BJ (cell line): Measurements from ENCODE around the gene FTL. TPM values are rescaled to one million over a fixed set of nuclear protein-coding genes. Genes with fewer than 3 reads are reported as not detected.

Experiments
- CTCF ChIA-PET: fragments of 350-600 bp; formaldehyde crosslinking; extraction: SDS; loops from one replicate; lab custom pipeline; 2021; ENCODE audit warnings: antibody characterized with exemption, inconsistent platforms; lab: Yijun Ruan, JAX
- POLR2A ChIA-PET: fragments of 300-600 bp; sonication (Branson Sonifier 250); formaldehyde crosslinking; extraction: SDS; loops from one replicate; lab custom pipeline; 2021; ENCODE audit warnings: antibody characterized with exemption; lab: Charles Lee
- DNase-seq: peaks from one replicate; pipeline ENCODE4 v3.0.0-alpha.2; 2011; ENCODE audit warnings: low read depth
- H3K27me3 ChIP-seq: 2 replicates; pipeline ENCODE4 v1.6.0; 2011; ENCODE audit warnings: low read length; ENCODE audit not compliant: control insufficient read depth, insufficient read depth
- H3K36me3 ChIP-seq: 2 replicates; pipeline ENCODE4 v1.5.1; 2011; ENCODE audit warnings: low read length; ENCODE audit not compliant: control insufficient read depth, insufficient read depth
- H3K4me3 ChIP-seq: 2 replicates; pipeline ENCODE4 v1.5.1; 2011; ENCODE audit warnings: low read depth, mild to moderate bottlenecking, control low read depth, low read length
- polyA plus RNA-seq: library from polyadenylated mRNA; depleted of rRNA; stranded (reverse); fragments of >200 nt; gene quantifications from 2 replicates; pipeline ENCODE4 v1.2.3, GENCODE V29; 2011; rRNA removed
- small RNA-seq: library from RNA; depleted of rRNA; stranded (forward); fragments of <200 nt; gene quantifications from one replicate; pipeline ENCODE3, GENCODE V24; 2012; ENCODE audit warnings: low replicate concordance, low read depth; ENCODE audit not compliant: insufficient read length
- TF ChIP-seq, protein P1 (sequence below): IDR thresholded peaks from 2 replicates; pipeline ENCODE4 v1.5.1; 2011; ENCODE audit warnings: low read depth, mild to moderate bottlenecking, control low read depth, inconsistent platforms, low read length, moderate library complexity; ENCODE audit not compliant: insufficient read depth

Gene FTL
- polyA plus RNA-seq, 1 experiment, result 3,340 TPM

DNA sequence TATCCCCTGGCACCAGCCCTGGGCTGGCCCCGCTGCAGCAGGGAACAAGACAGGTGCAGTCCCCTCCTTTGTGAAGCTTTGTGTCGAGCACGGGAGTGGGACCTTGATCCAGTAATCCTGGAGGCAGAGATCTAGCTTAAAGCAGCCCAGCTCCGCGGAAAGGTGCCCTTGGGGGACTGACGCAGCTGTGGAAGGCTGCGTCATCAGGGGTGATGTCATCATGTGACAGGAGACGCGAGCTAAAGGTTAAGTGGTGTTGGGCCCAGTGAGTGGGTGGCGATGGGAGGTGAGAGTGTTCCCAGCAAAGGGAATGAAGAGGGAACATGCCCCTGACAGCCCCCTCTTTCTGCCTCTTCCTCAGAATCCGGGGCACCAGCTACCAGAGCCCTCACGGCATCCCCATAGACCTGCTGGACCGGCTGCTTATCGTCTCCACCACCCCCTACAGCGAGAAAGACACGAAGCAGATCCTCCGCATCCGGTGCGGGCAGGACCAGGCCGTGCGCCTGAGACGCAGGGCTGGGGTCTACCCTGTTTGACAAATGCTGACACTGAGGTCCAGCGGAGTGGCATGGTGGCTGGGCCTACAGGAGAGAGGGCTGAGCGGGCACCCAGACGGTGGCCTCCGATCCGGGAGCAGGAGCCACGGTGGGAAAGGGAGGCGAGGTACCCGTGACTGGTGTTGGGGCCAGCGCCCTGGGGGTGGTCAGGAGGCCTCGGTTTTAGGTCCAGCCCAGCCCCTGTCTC lies 49.2 kb downstream of the FTL start:
- TF ChIP-seq, protein P1, sequence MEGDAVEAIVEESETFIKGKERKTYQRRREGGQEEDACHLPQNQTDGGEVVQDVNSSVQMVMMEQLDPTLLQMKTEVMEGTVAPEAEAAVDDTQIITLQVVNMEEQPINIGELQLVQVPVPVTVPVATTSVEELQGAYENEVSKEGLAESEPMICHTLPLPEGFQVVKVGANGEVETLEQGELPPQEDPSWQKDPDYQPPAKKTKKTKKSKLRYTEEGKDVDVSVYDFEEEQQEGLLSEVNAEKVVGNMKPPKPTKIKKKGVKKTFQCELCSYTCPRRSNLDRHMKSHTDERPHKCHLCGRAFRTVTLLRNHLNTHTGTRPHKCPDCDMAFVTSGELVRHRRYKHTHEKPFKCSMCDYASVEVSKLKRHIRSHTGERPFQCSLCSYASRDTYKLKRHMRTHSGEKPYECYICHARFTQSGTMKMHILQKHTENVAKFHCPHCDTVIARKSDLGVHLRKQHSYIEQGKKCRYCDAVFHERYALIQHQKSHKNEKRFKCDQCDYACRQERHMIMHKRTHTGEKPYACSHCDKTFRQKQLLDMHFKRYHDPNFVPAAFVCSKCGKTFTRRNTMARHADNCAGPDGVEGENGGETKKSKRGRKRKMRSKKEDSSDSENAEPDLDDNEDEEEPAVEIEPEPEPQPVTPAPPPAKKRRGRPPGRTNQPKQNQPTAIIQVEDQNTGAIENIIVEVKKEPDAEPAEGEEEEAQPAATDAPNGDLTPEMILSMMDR, result no peak
- CTCF ChIA-PET, result interaction anchor here (3.3 kb wide), 1 partner anchor 14 kb away, joined by 24 read pairs; no protein-coding TSS in a partner anchor
- DNase-seq, result no peak
- POLR2A ChIA-PET, result no interaction called here
- Histone ChIP-seq H3K4me3 (no peak overlapping the region), H3K27me3 (no peaks in the 10 kb centered on the region), H3K36me3 (peaks cover 17% of the 10 kb centered on the region)

DNA sequence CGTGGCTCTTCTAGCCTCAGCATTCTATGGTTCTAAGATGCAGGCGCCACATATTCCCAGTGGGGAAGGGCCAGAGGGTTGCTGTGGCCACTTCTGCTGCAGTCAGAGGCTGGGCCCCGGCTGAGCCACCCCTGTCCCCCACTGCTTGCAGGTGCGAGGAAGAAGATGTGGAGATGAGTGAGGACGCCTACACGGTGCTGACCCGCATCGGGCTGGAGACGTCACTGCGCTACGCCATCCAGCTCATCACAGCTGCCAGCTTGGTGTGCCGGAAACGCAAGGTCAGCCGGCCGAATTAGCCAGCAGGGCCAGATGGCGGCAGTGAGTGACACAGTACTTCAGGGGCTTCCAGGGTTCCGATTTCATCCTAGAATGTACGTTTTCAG lies 49.8 kb downstream of the FTL start:
- POLR2A ChIA-PET, result no interaction called here
- no peak for DNase-seq
- TF ChIP-seq, protein P1, result no peak
- no peak overlapping the region for H3K4me3 ChIP-seq
- H3K27me3 ChIP-seq, result no peaks in the 10 kb centered on the region
- CTCF ChIA-PET, result no interaction called here
- peaks cover 15% of the 10 kb centered on the region for H3K36me3 ChIP-seq

DNA sequence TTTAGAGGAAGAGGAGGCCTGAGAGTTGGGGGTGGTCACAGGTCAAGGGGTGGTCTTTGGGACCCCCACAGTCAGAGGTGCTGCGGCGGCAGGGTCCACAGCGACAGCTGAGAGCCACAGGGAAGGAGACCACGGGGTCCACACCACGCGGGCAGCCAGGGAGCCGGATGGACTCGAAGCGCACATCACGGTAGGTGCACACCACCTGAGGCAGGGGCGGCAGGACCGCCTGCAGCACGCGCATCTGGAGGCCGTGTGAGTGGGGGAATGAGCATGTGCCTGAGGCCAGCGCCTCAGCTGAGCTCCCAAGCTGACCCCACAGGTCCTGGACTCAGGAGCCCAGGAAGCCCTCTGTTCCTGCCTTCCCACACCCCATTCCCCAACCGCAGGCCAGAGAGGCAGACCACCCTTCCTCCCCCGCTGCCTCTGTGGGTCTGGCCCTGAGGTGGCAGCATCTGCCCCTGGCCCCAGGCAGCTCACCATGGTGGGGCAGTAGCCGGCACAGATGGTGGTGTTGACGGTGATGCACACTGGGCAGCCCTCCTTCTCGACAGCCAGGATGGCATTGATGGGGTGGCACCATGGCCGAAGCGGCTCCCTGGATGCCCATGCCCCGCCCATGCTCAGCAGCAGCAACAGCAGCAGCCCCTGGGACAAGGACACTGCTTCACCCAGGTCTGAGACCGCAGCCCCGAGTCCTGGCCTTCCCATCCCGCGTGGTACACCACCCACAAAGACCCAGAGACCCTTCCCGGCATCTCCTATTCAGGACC lies 51.1 kb downstream of the FTL start:
- POLR2A ChIA-PET, result no interaction called here
- no peak overlapping the region for H3K4me3 ChIP-seq
- TF ChIP-seq, protein P1, result no peak
- no peaks in the 10 kb centered on the region for H3K27me3 ChIP-seq
- CTCF ChIA-PET, result interaction anchor here (1.4 kb wide), 1 partner anchor 16 kb away, joined by 5 read pairs; no protein-coding TSS in a partner anchor
- peaks cover 11% of the 10 kb centered on the region for H3K36me3 ChIP-seq
- DNase-seq, result no peak

Small RNA genes within 50 kb of the gene (small RNA-seq; reads per million reads assigned to genes)
- gene AC026803.1 (not detected), gene MIR6798 (not detected)

Other genes with a start within 250 kb of the FTL start
- 0.86 and 1.5 TPM in 2 replicates for gene MAMSTR, start 245.6 kb upstream of the FTL start, polyA plus RNA-seq
- gene RASIP1, start 224.7 kb upstream of the FTL start, polyA plus RNA-seq, result 0.76 and 1.1 TPM in 2 replicates
- gene IZUMO1, start 218.4 kb upstream of the FTL start, polyA plus RNA-seq, result not detected in 2 replicates
- 0.32 and 0.37 TPM in 2 replicates for gene FUT1, start 212.7 kb upstream of the FTL start, polyA plus RNA-seq
- not detected in 2 replicates for gene FGF21, start 209.8 kb upstream of the FTL start, polyA plus RNA-seq
- 32.1 and 52.2 TPM in 2 replicates for gene BCAT2, start 154.3 kb upstream of the FTL start, polyA plus RNA-seq
- 7.4 and 7.6 TPM in 2 replicates for gene HSD17B14, start 128.8 kb upstream of the FTL start, polyA plus RNA-seq
- gene PLEKHA4, start 96.7 kb upstream of the FTL start, polyA plus RNA-seq, result 3.3 and 5.4 TPM in 2 replicates
- gene PPP1R15A, start 92.9 kb upstream of the FTL start, polyA plus RNA-seq, result 24.7 and 43.0 TPM in 2 replicates
- gene TULP2, start 66.6 kb upstream of the FTL start, polyA plus RNA-seq, result 0.07 and 0.10 TPM in 2 replicates
- 145 and 305 TPM in 2 replicates for gene NUCB1, start 65.0 kb upstream of the FTL start, polyA plus RNA-seq
- not detected in 2 replicates for gene DHDH, start 31.6 kb upstream of the FTL start, polyA plus RNA-seq
- gene BAX, start 10.4 kb upstream of the FTL start, polyA plus RNA-seq, result 141 and 159 TPM in 2 replicates
- 36.0 and 49.7 TPM in 2 replicates for gene GYS1, start 28.0 kb downstream of the FTL start, polyA plus RNA-seq
- gene RUVBL2, start 28.6 kb downstream of the FTL start, polyA plus RNA-seq, result 138 and 221 TPM in 2 replicates
- not detected in 2 replicates for gene LHB, start 51.8 kb downstream of the FTL start, polyA plus RNA-seq
- not detected in 2 replicates for gene CGB3, start 59.0 kb downstream of the FTL start, polyA plus RNA-seq
- gene CGB2, start 66.6 kb downstream of the FTL start, polyA plus RNA-seq, result not detected in 2 replicates
- not detected in 2 replicates for gene CGB1, start 71.6 kb downstream of the FTL start, polyA plus RNA-seq
- not detected in 2 replicates for gene CGB5, start 78.5 kb downstream of the FTL start, polyA plus RNA-seq
- gene CGB8, start 83.8 kb downstream of the FTL start, polyA plus RNA-seq, result 0.22 TPM in 1 of 2 replicates, not detected in the other
- 0.27 and 0.28 TPM in 2 replicates for gene CGB7, start 92.4 kb downstream of the FTL start, polyA plus RNA-seq
- 0.10 TPM in 1 of 2 replicates, not detected in the other for gene NTF4, start 99.5 kb downstream of the FTL start, polyA plus RNA-seq
- not detected in 2 replicates for gene KCNA7, start 107.4 kb downstream of the FTL start, polyA plus RNA-seq
- gene SNRNP70, start 120.1 kb downstream of the FTL start, polyA plus RNA-seq, result 125 and 268 TPM in 2 replicates
- gene LIN7B, start 149.1 kb downstream of the FTL start, polyA plus RNA-seq, result 6.7 and 9.4 TPM in 2 replicates
- 0.67 and 0.94 TPM in 2 replicates for gene C19orf73, start 153.8 kb downstream of the FTL start, polyA plus RNA-seq
- gene PPFIA3, start 154.2 kb downstream of the FTL start, polyA plus RNA-seq, result 0.75 and 1.4 TPM in 2 replicates
- gene HRC, start 190.1 kb downstream of the FTL start, polyA plus RNA-seq, result 0.07 and 0.25 TPM in 2 replicates
- gene TRPM4, start 192.5 kb downstream of the FTL start, polyA plus RNA-seq, result 12.8 and 17.6 TPM in 2 replicates